Measurements from ENCODE around the gene SRD5A1.

SRD5A1 gene, protein sequence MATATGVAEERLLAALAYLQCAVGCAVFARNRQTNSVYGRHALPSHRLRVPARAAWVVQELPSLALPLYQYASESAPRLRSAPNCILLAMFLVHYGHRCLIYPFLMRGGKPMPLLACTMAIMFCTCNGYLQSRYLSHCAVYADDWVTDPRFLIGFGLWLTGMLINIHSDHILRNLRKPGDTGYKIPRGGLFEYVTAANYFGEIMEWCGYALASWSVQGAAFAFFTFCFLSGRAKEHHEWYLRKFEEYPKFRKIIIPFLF

DNA sequence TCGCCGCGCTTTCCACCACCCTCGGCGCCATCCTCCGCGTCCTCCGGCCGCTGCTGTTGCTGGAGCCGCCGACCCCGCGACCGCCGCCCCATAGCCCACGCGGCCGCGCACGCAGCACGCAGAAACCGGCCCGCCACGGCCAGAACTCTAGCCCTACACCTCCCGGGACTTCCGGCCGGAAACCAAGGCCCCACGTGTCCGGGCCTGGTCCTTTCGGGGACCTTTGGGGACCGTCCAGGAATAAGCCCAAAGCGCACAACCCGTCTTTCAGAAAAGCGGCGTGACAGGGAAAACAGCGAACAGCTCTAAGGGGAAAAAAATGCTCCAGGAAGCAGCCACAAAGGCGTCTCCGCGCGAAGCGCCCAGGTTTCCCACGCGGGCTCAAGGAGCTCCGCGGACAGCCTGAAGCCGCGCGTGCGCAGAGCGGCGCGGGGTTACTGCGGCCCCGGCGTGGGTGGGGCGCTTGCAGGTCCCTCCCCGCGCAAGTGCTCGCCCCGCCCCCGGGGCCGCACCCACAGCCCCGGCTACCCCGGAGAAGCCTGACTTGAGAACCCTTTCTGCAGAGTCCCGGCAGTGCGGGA lies at the start of gene SRD5A1, which contains the start of gene NSUN2:
Gene SRD5A1 (plus strand): TSS at position 553 of the 581 bp plus-strand sequence. CDS start 137 bp downstream, outside the sequence.
Gene NSUN2 (minus strand): TSS at position 157 of the 581 bp plus-strand sequence. CDS start 65 bp downstream, at position 92.
- no peak for TF ChIP-seq GATA2 (IDR thresholded peaks at IDR 0.05; ENCODE audit: low read depth, low read length)
- no peak for TF ChIP-seq GATA3 (IDR thresholded peaks at IDR 0.05; ENCODE audit: low read depth, low read length)

- TF ChIP-seq GATA3 (IDR thresholded peaks at IDR 0.05; ENCODE audit: low read depth, low read length) (no peak), GATA2 (IDR thresholded peaks at IDR 0.05; ENCODE audit: low read depth, low read length) (no peak)
Observed at GRCh38 chr5:6584101-6584645, 49.1 kb upstream of the SRD5A1 start.

DNA sequence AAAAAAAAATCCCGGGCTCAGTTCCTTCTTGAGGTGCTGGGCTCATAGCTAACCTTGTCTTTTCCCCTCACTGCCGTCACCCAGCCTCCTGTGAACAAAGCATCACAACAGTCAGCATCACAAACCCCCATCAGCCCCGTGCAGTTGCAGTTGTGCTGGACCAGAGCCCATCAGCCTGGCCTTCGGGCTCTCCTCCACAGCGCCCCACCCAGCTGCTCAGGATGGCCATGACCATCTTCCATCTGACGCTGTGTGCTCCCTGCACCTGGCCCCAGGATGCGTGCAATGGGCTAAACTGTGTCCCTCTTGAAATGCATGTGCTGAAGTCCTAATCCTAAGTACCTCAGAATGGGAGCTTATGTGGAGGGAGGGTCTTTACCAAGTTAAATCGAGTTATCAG lies 48.5 kb upstream of the SRD5A1 start:
- TF ChIP-seq GATA2 (IDR thresholded peaks at IDR 0.05; ENCODE audit: low read depth, low read length) (no peak), GATA3 (IDR thresholded peaks at IDR 0.05; ENCODE audit: low read depth, low read length) (no peak)

DNA sequence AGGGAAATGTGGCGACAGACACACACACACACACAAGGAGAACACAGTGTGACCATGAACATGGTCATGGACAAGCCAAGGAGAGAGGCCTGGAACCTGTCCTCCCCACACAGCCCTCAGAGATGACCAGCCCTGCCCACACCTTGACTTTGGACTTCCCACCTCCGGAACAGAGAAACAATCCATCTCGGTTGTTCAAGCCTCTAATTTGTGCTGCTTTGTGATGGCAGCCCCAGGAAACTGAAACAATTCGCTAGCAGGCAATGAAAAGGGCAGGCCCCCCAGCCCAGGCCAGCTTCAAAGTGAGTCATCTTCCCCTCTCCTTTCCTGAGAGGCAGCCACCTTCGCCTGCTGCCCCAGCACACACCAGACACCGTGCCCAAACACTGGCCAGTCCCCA lies 48.1 kb upstream of the SRD5A1 start:
- TF ChIP-seq GATA2 (IDR thresholded peaks at IDR 0.05; ENCODE audit: low read depth, low read length) (no peak), GATA3 (IDR thresholded peaks at IDR 0.05; ENCODE audit: low read depth, low read length) (no peak)

DNA sequence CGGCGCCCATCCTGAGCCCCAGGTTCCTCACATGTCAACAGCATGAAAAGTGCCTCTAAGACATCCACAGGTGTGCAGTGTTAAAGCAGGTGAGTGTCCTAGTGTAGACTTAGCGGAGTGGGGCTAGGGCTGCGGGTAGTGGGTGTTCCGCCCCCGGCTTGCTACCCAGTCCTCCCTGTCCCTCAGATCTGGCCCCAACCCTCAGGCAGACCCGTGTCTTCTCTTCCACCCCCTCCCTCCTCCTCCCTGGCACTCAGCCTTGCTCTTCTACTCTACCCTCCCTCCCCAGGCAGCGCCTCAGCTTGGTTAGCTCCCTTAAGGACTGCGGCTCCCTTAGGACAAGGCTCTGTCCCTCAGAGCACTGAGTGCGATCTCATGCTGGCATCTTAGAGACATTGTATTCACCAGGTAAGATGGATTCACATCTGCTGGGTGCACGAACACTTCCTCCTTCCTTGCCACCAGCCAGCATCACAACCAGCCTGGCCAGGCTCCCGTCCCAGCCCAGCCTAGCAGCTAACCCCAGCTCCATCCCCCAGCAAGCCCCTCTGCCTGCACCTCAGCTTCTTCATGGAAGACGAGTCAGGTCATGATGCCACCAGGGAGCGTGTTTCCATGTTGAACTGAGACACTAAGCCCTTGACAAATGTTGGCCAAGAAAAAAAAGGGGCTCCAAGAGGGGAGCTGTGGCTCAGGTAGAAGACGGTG lies 47.1 kb upstream of the SRD5A1 start:
- TF ChIP-seq GATA3 (IDR thresholded peaks at IDR 0.05; ENCODE audit: low read depth, low read length) (no peak), GATA2 (IDR thresholded peaks at IDR 0.05; ENCODE audit: low read depth, low read length) (no peak)

- TF ChIP-seq GATA3 (IDR thresholded peaks at IDR 0.05; ENCODE audit: low read depth, low read length) (no peak), GATA2 (IDR thresholded peaks at IDR 0.05; ENCODE audit: low read depth, low read length) (no peak)
Observed at GRCh38 chr5:6586647-6587042, 46.6 kb upstream of the SRD5A1 start.

- TF ChIP-seq GATA2 (IDR thresholded peaks at IDR 0.05; ENCODE audit: low read depth, low read length) (no peak), GATA3 (IDR thresholded peaks at IDR 0.05; ENCODE audit: low read depth, low read length) (no peak)
Observed at GRCh38 chr5:6587171-6587570, 46.1 kb upstream of the SRD5A1 start.

DNA sequence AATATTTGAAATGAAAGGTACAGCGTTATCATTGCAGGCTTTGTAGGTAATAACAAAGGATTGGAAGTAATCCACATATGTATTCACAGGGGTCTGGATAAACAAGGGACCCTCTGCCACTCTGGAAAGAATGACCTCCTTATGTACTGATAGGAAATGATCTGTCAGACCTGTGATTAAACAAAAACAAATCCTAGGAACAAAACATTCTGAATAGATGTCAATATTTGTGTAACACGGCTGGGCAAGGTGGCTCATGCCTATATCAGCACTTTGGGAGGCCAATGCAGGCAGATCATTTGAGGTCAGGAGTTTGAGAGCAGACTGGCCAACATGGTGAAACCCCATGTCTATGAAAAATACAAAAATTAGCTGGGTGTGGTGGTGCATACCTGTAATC lies 42.7 kb upstream of the SRD5A1 start:
- TF ChIP-seq GATA3 (IDR thresholded peaks at IDR 0.05; ENCODE audit: low read depth, low read length) (no peak), GATA2 (IDR thresholded peaks at IDR 0.05; ENCODE audit: low read depth, low read length) (no peak)

DNA sequence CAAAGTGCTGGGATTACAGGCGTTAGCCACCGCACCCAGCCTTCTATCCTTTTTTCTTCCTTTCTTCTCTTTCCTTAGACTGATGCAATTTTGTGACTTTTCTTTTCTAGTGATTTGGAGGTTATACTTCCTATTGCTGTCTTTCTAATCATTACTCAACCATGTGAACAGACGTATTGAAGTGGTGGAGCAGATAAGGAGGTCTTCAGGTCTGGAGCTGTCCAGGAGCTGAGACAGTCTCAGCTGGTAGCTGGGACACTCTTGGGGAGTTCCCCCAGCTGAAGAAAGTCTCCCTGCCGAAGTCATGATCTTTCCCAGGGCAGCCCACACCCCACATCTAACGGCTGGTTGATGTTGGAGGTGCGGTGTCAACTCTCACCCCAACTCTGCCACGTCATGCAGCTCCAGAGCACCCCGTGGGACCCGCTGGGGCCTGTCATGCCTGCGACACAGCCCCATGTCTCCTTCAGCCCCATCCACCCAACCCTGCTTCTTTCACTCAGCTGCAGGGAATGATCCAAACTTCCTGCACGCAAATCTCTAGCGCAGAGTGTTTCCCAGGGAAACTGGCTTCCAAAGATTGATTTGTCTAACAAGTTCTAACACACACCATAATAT lies 41.5 kb upstream of the SRD5A1 start:
- TF ChIP-seq GATA2 (IDR thresholded peaks at IDR 0.05; ENCODE audit: low read depth, low read length) (no peak), GATA3 (IDR thresholded peaks at IDR 0.05; ENCODE audit: low read depth, low read length) (no peak)

DNA sequence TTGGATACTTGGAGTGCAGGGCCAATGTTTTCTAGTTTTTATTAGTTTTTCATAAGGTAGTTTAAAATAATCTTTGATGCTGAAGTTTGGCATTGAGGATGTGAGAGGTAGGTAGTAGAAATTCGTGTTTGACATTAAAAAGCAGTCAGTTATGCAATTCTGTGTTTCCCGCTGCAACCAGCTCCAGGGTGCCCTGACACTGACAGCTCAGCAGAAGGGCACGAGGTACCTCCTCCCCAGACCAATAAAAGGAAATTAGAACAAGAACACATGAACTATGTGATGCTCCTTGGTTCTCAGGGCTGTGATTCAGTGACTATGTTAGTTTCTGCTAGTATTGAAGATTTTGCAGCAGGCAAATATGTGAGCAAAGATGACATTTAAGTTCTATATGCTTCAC lies 40.6 kb upstream of the SRD5A1 start:
- TF ChIP-seq GATA3 (IDR thresholded peaks at IDR 0.05; ENCODE audit: low read depth, low read length) (no peak), GATA2 (IDR thresholded peaks at IDR 0.05; ENCODE audit: low read depth, low read length) (no peak)

DNA sequence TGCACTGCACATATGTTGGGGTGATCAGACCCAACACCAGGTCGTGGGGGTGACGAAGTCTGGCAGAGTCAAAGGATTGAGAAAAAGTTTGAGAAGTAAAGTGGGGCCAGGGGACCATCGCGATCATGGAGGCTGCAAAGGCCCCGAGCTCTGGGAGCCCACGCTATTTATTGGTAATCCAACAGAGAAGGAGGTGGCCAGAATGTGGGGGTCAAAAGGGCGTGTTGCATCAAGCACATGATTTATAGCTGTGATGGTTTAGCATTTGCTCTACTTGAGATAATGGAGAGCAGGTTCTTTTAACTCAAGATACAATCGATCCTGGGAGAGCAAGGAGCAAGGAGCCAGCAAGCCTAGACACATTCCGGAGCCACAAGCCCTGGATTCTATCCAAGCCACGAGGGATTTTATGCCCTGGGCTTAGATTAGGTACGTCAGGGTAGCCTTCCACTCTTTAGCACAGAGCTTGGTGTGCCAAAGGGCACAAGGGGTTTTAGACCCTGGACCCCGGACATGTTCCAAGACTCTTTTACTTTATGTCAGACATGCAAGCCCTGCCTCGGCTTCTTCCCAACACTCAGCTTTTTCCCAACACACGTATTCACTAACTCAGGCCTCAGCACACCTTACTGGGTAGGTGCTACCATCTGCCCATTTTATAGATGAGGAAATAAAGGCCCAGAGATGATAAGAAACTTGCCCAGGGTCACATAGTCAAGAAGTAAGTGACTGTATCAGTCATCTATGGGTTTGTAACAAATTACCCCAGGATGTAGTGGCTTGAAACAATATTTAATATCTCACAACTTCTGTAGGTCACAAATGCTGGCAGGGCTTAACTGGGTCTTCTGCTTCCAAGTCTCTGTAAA lies 39.9 kb upstream of the SRD5A1 start:
- no peak for TF ChIP-seq GATA2 (IDR thresholded peaks at IDR 0.05; ENCODE audit: low read depth, low read length)
- TF ChIP-seq GATA3 (IDR thresholded peaks at IDR 0.05; ENCODE audit: low read depth, low read length) = no peak

- TF ChIP-seq GATA3 (IDR thresholded peaks at IDR 0.05; ENCODE audit: low read depth, low read length) (no peak), GATA2 (IDR thresholded peaks at IDR 0.05; ENCODE audit: low read depth, low read length) (no peak)
Observed at GRCh38 chr5:6594066-6594465, 39.2 kb upstream of the SRD5A1 start.

DNA sequence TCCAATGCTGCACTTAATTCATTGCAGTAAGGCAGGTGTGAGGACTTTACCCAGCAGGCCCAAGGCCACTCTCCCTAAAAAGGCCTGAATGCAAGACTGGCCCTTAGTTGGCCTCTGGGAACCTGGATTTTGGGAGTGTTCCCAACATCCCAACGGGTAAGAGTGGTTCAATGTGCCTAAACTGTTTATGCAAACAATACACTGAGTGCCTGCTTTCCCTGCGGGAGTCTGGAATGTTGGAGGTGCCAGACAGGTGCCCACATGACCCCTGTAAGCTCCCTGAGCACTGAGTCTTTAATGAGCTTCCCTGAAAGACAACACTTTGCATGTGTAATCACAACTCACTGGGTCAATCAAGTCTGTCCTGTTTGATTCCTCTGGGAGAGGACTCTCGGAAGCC lies 37.8 kb upstream of the SRD5A1 start:
- TF ChIP-seq GATA2 (IDR thresholded peaks at IDR 0.05; ENCODE audit: low read depth, low read length) = no peak
- TF ChIP-seq GATA3 (IDR thresholded peaks at IDR 0.05; ENCODE audit: low read depth, low read length) = no peak

All from SH-SY5Y (cell line).